SK-N-SH (cell line): ENCODE measurements around the gene RFX4. TPM values are rescaled to one million over a fixed set of nuclear protein-coding genes. Genes with fewer than 3 reads are reported as not detected.

Source experiments
- CTCF ChIA-PET: fragments of 300-600, 350-600 bp; formaldehyde crosslinking; extraction: SDS; loops from one replicate; lab custom pipeline; 2021; lab: Yijun Ruan, JAX
- POLR2A ChIA-PET: fragments of 350-600 bp; sonication (Branson Sonifier 250); formaldehyde crosslinking; extraction: SDS; loops from one replicate; lab custom pipeline; 2020; ENCODE audit warnings: antibody characterized with exemption, inconsistent platforms; lab: Yijun Ruan, JAX
- DNase-seq: peaks from one replicate; pipeline ENCODE4 v3.0.0; 2012
- H2AFZ ChIP-seq: fragments of 200-600 bp; sonication (generic); 2 replicates; pipeline ENCODE4 v1.8.1; 2016; ENCODE audit warnings: antibody characterized with exemption, mild to moderate bottlenecking, low read depth
- H3F3A ChIP-seq: fragments of 200-600 bp; sonication (generic); replicated peaks from 2 replicates; pipeline ENCODE3; 2016; ENCODE audit warnings: antibody characterized with exemption, mild to moderate bottlenecking; ENCODE audit not compliant: insufficient read depth
- H3K27ac ChIP-seq, 2 experiments: fragments of 200-500 bp in 1 of 2; fragments of 200-600 bp in 1 of 2; sonication (Bioruptor generic) in 1 of 2; sonication (generic), shearing (Covaris generic) in 1 of 2; 2 replicates each; pipeline versions ENCODE4 v1.5.1 to v1.6.1; 2014 to 2016; ENCODE audit warnings: low read depth in 2 of 2, inconsistent platforms in 1 of 2, low read length in 1 of 2, mild to moderate bottlenecking in 1 of 2, mixed read lengths in 1 of 2
- H3K27me3 ChIP-seq: fragments of 200-600 bp; sonication (generic), shearing (Covaris generic); 2 replicates; pipeline ENCODE4 v1.6.1; 2016; ENCODE audit warnings: mixed run types; ENCODE audit not compliant: insufficient read depth
- H3K36me3 ChIP-seq, 2 experiments: fragments of 200-500 bp in 1 of 2; fragments of 200-600 bp in 1 of 2; sonication (Bioruptor generic) in 1 of 2; sonication (generic) in 1 of 2; replicated peaks in 1 of 2; 2 replicates each; pipeline versions ENCODE3 to v1.5.1; 2014 to 2016; ENCODE audit warnings: low read length in 1 of 2, mild to moderate bottlenecking in 1 of 2; ENCODE audit not compliant: insufficient read depth in 2 of 2, control insufficient read depth in 1 of 2
- H3K4me1 ChIP-seq, 2 experiments: fragments of 200-500 bp in 1 of 2; fragments of 200-600 bp in 1 of 2; sonication (Bioruptor generic) in 1 of 2; sonication (generic), shearing (Covaris generic) in 1 of 2; 2 replicates each; pipeline versions ENCODE4 v1.5.1 to v1.6.1; 2014 to 2016; ENCODE audit warnings: low read depth in 1 of 2, low read length in 1 of 2, mixed run types in 1 of 2; ENCODE audit not compliant: insufficient read depth in 2 of 2, control insufficient read depth in 1 of 2
- H3K4me2 ChIP-seq: fragments of 200-600 bp; sonication (generic), shearing (Covaris generic); 2 replicates; pipeline ENCODE4 v1.6.1; 2017; ENCODE audit warnings: mixed run types
- H3K4me3 ChIP-seq, 2 experiments: fragments of 200-500 bp in 1 of 2; fragments of 200-600 bp in 1 of 2; sonication (Bioruptor generic) in 1 of 2; sonication (generic), shearing (Covaris generic) in 1 of 2; 2 replicates each; pipeline versions ENCODE4 v1.5.1 to v1.8.1; 2014 to 2016; ENCODE audit warnings: low read depth in 2 of 2, inconsistent platforms in 1 of 2, low read length in 1 of 2, mild to moderate bottlenecking in 1 of 2, mixed read lengths in 1 of 2, moderate library complexity in 1 of 2
- H3K79me2 ChIP-seq: fragments of 200-600 bp; sonication (generic); 2 replicates; pipeline ENCODE4 v1.8.1; 2017; ENCODE audit warnings: mild to moderate bottlenecking; ENCODE audit not compliant: insufficient read depth
- H3K9ac ChIP-seq: fragments of 200-600 bp; sonication (generic); 2 replicates; pipeline ENCODE4 v1.6.1; 2017; ENCODE audit warnings: mixed run types
- H3K9me2 ChIP-seq: fragments of 200-600 bp; sonication (generic); 2 replicates; pipeline ENCODE4 v1.6.1; 2017; ENCODE audit warnings: mixed run types
- H3K9me3 ChIP-seq: fragments of 200-600 bp; sonication (generic); 2 replicates; pipeline ENCODE4 v1.6.1; 2017; ENCODE audit warnings: mixed run types, mild to moderate bottlenecking, moderate library complexity
- H4K20me1 ChIP-seq: fragments of 200-600 bp; sonication (generic); 2 replicates; pipeline ENCODE4 v1.6.1; 2017; ENCODE audit warnings: mild to moderate bottlenecking, mixed run types; ENCODE audit not compliant: insufficient read depth
- CHD2 ChIP-seq: fragments of 150-350 bp; IDR thresholded peaks from 2 replicates; pipeline ENCODE4 v1.6.1; 2018; ENCODE audit warnings: low read length; ENCODE audit not compliant: partially characterized antibody
- ELF1 ChIP-seq: IDR thresholded peaks from 2 replicates; pipeline ENCODE4 v1.4.0; 2012
- EP300 ChIP-seq, 2 experiments: IDR thresholded peaks; 2 replicates each; pipeline versions ENCODE4 v1.4.0 to v1.6.1; 2012; ENCODE audit warnings: borderline replicate concordance in 1 of 2, low read depth in 1 of 2, low read length in 1 of 2
- FOSL2 ChIP-seq: IDR thresholded peaks from 2 replicates; pipeline ENCODE4 v1.4.0; 2012; ENCODE audit warnings: low read depth, mild to moderate bottlenecking, moderate library complexity, borderline replicate concordance
- GATA2 ChIP-seq: sonication (generic); formaldehyde crosslinking; IDR thresholded peaks from 2 replicates; pipeline ENCODE4 v1.5.0; 2020; ENCODE audit warnings: mild to moderate bottlenecking, missing genetic modification reagents
- JUND ChIP-seq: IDR thresholded peaks from 2 replicates; pipeline ENCODE4 v1.4.0; 2012
- MEF2A ChIP-seq: IDR thresholded peaks from 2 replicates; pipeline ENCODE4 v1.4.0; 2012; ENCODE audit warnings: low read depth, borderline replicate concordance
- MXI1 ChIP-seq: IDR thresholded peaks from 2 replicates; pipeline ENCODE4 v1.6.1; 2012; ENCODE audit warnings: mild to moderate bottlenecking, low read depth, low read length, improper control_type of control experiment
- NFIC ChIP-seq: IDR thresholded peaks from 2 replicates; pipeline ENCODE4 v1.4.0; 2012; ENCODE audit warnings: borderline replicate concordance
- NRF1 ChIP-seq: IDR thresholded peaks from 2 replicates; pipeline ENCODE4 v1.6.1; 2012; ENCODE audit warnings: low read depth, mild to moderate bottlenecking, low read length
- RAD21 ChIP-seq: IDR thresholded peaks from 2 replicates; pipeline ENCODE4 v1.6.1; 2012; ENCODE audit warnings: mild to moderate bottlenecking, low read length
- RFX5 ChIP-seq: IDR thresholded peaks from 2 replicates; pipeline ENCODE4 v1.6.1; 2012; ENCODE audit warnings: mild to moderate bottlenecking, improper control_type of control experiment, low read length
- RXRA ChIP-seq: IDR thresholded peaks from 2 replicates; pipeline ENCODE4 v1.4.0; 2012; ENCODE audit warnings: low read depth, mild to moderate bottlenecking, borderline replicate concordance
- TAF1 ChIP-seq: IDR thresholded peaks from 2 replicates; pipeline ENCODE4 v1.6.1; 2012; ENCODE audit warnings: low read depth, mild to moderate bottlenecking, low read length, moderate library complexity, borderline replicate concordance
- TCF12 ChIP-seq: IDR thresholded peaks from 2 replicates; pipeline ENCODE4 v1.4.0; 2012
- TEAD4 ChIP-seq: IDR thresholded peaks from 2 replicates; pipeline ENCODE4 v1.4.0; 2012; ENCODE audit warnings: mild to moderate bottlenecking, borderline replicate concordance; ENCODE audit not compliant: insufficient read depth
- YY1 ChIP-seq: IDR thresholded peaks from 2 replicates; pipeline ENCODE4 v1.4.0; 2012; ENCODE audit warnings: low read depth, mild to moderate bottlenecking
- WGBS: methylation state at CpG from one replicate; pipeline ENCODE4 v1.1.6; 2017; ENCODE audit warnings: low lambda C conversion rate; 5-methylcytosine and 5-hydroxymethylcytosine counted together
- polyA plus RNA-seq, 3 experiments: library from polyadenylated mRNA; depleted of rRNA; stranded (reverse); fragments of >200 nt; gene quantifications; 2 replicates each; pipeline ENCODE4 v1.2.3, GENCODE V29; 2012
- TF ChIP-seq, protein P1 (sequence below): IDR thresholded peaks from 2 replicates; pipeline ENCODE4; 2012

Gene RFX4
- polyA plus RNA-seq, 1 of the 3 experiments (the other 2 are of a cell fraction), result not detected

DNA sequence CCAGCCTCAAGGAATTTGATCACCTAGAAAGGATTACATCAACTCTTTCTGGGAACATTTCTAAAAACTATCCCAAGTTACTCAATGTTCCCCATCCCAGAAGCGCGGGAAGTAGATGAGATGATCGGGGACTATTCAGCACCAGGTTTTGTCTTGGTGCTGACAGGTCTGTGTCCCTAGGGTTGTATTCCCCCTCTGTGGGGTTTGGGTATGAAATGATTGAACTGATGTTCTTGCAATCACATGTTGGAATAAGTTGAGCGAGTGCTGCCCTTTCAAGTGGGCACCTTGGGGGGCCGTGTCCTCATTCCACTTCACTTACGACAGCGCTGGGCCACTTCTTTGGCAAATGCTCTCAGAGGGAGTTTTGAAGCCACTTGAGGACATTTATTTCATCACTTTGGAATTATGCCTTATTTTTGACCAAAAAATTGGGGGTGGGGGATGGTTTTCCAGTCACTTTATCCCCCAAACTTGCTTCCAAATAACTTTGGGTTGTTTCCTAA is 69.8 kb downstream of the RFX4 start:
- Histone ChIP-seq H3K4me3 (no peak overlapping the region), H3K4me1 (no peaks in the 10 kb centered on the region), H4K20me1 (no peaks in the 10 kb centered on the region), H3K9me3 (no peaks in the 10 kb centered on the region), H3K9me2 (no peaks in the 10 kb centered on the region), H3K27me3 (no peaks in the 10 kb centered on the region), H3K4me2 (no peak overlapping the region), H3K9ac (no peak overlapping the region), H3F3A (no peaks in the 10 kb centered on the region), H3K79me2 (no peaks in the 10 kb centered on the region), H3K36me3 (no peaks in the 10 kb centered on the region), H3K27ac (no peak overlapping the region), H2AFZ (no peak overlapping the region)
- ChIA-PET CTCF (no interaction called here), POLR2A (no interaction called here)
- no peak for DNase-seq
- TF ChIP-seq ELF1, result no peak
- TF ChIP-seq RXRA, result no peak
- TF ChIP-seq JUND, result no peak
- no peak for TF ChIP-seq MXI1
- no peak for TF ChIP-seq CHD2
- no peak for TF ChIP-seq NFIC
- no peak for TF ChIP-seq RFX5
- TF ChIP-seq TCF12, result no peak
- TF ChIP-seq FOSL2, result no peak
- no peak for TF ChIP-seq EP300 (IDR thresholded peaks at IDR 0.05; ENCODE audit: borderline replicate concordance in 1 of 2, low read depth in 1 of 2, low read length in 1 of 2)
- no peak for TF ChIP-seq MEF2A
- WGBS, result 78% methylated on average over 7 of the region's 7 CpGs

DNA sequence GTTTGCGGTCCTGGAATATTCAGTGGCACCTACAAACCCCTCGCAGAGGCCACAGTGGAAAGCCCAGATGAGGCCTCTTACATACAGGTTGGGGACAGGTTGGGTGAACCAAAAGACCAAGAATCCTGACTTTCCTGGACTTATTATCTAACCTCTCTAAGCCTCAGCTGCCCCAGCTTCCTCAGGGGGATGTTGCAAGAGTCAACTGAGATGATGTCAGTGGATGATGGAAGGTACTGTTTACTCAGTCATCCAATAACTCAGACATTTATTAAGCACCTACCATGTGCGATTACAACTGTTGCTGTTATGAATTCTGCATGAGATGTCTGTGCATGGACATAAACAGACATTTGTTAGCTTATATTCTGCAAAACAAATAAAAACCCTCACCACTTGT is 72.8 kb downstream of the RFX4 start:
- Histone ChIP-seq H3K27me3 (no peaks in the 10 kb centered on the region), H3K9me2 (no peaks in the 10 kb centered on the region), H3K4me3 (no peak overlapping the region), H3K79me2 (no peaks in the 10 kb centered on the region), H4K20me1 (no peaks in the 10 kb centered on the region), H3K4me2 (no peak overlapping the region), H3K9ac (no peak overlapping the region), H3K36me3 (no peaks in the 10 kb centered on the region), H3K9me3 (no peaks in the 10 kb centered on the region), H3K27ac (no peak overlapping the region), H3K4me1 (no peaks in the 10 kb centered on the region), H3F3A (no peaks in the 10 kb centered on the region), H2AFZ (no peak overlapping the region)
- DNase-seq, result no peak
- 47% methylated on average over 3 of the region's 3 CpGs for WGBS
- TF ChIP-seq NFIC, result no peak
- ChIA-PET CTCF (no interaction called here), POLR2A (no interaction called here)

- Histone ChIP-seq H3K27me3 (no peaks in the 10 kb centered on the region), H4K20me1 (no peaks in the 10 kb centered on the region), H3K27ac (no peak overlapping the region), H3K9ac (no peak overlapping the region), H3K79me2 (no peaks in the 10 kb centered on the region), H3K4me1 (no peaks in the 10 kb centered on the region)
- no peak for DNase-seq
- POLR2A ChIA-PET, result no interaction called here
- 14% methylated on average over 3 of the region's 3 CpGs for WGBS
- TF ChIP-seq FOSL2 (no peak), RAD21 (no peak), MEF2A (no peak), TAF1 (no peak), YY1 (no peak), GATA2 (CRISPR knock-in tag) (no peak), RXRA (no peak), NFIC (no peak), TEAD4 (no peak), NRF1 (no peak)
- TF ChIP-seq, protein P1, sequence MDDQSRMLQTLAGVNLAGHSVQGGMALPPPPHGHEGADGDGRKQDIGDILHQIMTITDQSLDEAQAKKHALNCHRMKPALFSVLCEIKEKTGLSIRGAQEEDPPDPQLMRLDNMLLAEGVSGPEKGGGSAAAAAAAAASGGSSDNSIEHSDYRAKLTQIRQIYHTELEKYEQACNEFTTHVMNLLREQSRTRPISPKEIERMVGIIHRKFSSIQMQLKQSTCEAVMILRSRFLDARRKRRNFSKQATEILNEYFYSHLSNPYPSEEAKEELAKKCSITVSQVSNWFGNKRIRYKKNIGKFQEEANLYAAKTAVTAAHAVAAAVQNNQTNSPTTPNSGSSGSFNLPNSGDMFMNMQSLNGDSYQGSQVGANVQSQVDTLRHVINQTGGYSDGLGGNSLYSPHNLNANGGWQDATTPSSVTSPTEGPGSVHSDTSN, result no peak
- TF ChIP-seq, all 33 proteins: peak for 0
- no peaks in the 10 kb centered on the region for H3K36me3 ChIP-seq
- H3K4me3 ChIP-seq, result no peak overlapping the region
- no peak overlapping the region for H3K4me2 ChIP-seq
- H3K9me3 ChIP-seq, result no peaks in the 10 kb centered on the region
- CTCF ChIA-PET, result interaction anchor here (2.2 kb wide), 1 partner anchor 16 kb away, joined by 4 read pairs; no protein-coding TSS in a partner anchor
- no peak overlapping the region for H2AFZ ChIP-seq
- no peaks in the 10 kb centered on the region for H3K9me2 ChIP-seq
- H3F3A ChIP-seq, result no peaks in the 10 kb centered on the region
Measured at GRCh38 chr12:106657488-106657887, 74.7 kb downstream of the RFX4 start.
